ENCODE data around the gene TIMP2. TPM values are rescaled to one million over a fixed set of nuclear protein-coding genes. Genes with fewer than 3 reads are reported as not detected.

TIMP2 gene
- total RNA-seq, 1 experiment from 2014 or later, result 29.0 TPM

DNA sequence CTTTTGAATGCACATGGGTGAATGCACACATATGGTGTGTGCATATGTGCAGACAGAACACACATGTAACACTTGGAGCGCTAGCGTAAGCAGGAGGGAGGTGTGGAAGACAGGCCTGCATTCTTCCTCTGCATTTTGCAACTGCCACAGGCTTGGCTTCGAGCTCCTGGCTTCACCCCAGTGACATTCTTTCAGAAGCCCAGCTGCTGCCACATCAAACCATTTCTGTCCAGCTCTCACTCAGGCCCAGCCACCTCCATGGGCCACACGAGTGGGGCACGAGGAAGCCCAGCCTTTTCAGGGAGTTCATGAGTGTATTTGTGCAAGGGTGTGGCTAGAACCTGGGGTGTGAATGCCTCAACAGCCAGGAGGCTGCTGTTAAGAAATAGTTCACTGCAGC lies 35.7 kb upstream of the TIMP2 start:
- no peak overlapping the region for H3K4me3 Mint-ChIP-seq
- no CpG with 5 or more reads among the region's 5 CpGs for WGBS (ENCODE audit: extremely low coverage, insufficient read length, low lambda C conversion rate)
- H4K5ac ChIP-seq (ENCODE audit: insufficient read length, low read depth, low read length), result no peak overlapping the region
- no peak overlapping the region for H3K18ac ChIP-seq (ENCODE audit: insufficient read length, low read depth, low read length)
- peaks cover 0 to 7% of the 10 kb centered on the region in 2 experiments; a peak in 2 of 4 replicates for H3K4me1 Mint-ChIP-seq
- no peak overlapping the region for H3K14ac ChIP-seq (ENCODE audit: insufficient read depth, low read length)
- H2BK15ac ChIP-seq (ENCODE audit: low read depth, low read length), result no peak overlapping the region
- H3K9me3 ChIP-seq (ENCODE audit: control insufficient read depth, low read depth, low read length), result no peaks in the 10 kb centered on the region
- H3K27me3 ChIP-seq (ENCODE audit: insufficient read depth, low read length), result no peaks in the 10 kb centered on the region
- TF ChIP-seq, protein P1, sequence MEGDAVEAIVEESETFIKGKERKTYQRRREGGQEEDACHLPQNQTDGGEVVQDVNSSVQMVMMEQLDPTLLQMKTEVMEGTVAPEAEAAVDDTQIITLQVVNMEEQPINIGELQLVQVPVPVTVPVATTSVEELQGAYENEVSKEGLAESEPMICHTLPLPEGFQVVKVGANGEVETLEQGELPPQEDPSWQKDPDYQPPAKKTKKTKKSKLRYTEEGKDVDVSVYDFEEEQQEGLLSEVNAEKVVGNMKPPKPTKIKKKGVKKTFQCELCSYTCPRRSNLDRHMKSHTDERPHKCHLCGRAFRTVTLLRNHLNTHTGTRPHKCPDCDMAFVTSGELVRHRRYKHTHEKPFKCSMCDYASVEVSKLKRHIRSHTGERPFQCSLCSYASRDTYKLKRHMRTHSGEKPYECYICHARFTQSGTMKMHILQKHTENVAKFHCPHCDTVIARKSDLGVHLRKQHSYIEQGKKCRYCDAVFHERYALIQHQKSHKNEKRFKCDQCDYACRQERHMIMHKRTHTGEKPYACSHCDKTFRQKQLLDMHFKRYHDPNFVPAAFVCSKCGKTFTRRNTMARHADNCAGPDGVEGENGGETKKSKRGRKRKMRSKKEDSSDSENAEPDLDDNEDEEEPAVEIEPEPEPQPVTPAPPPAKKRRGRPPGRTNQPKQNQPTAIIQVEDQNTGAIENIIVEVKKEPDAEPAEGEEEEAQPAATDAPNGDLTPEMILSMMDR (conservative IDR thresholded peaks at IDR 0.05), result no peak
- H2AFZ ChIP-seq (ENCODE audit: low read length), result no peak overlapping the region
- H4K20me1 ChIP-seq (ENCODE audit: control insufficient read depth, insufficient read depth, insufficient read length), result no peaks in the 10 kb centered on the region
- no peaks in the 10 kb centered on the region for H3K79me1 ChIP-seq (ENCODE audit: insufficient read depth, low read depth, low read length, poor library complexity, severe bottlenecking)
- H3K27ac ChIP-seq (ENCODE audit: insufficient read length, low read depth, low read length), result no peak overlapping the region
- no peak overlapping the region for H2BK120ac ChIP-seq (ENCODE audit: low read depth, low read length, poor library complexity, severe bottlenecking)
- no peak overlapping the region for H3T11ph ChIP-seq (ENCODE audit: low read length)
- no peaks in the 10 kb centered on the region for H3K36me3 Mint-ChIP-seq (ENCODE audit: insufficient read depth in 1 of 3, low read depth in 3 of 3)
- H3K4me2 ChIP-seq (ENCODE audit: insufficient read depth, insufficient read length, low read length), result no peak overlapping the region
- H4K91ac ChIP-seq (ENCODE audit: insufficient read length, low read depth, low read length), result no peak overlapping the region
- no peaks in the 10 kb centered on the region; the same call in none of the 2 replicates for H3K27me3 Mint-ChIP-seq (ENCODE audit: low read depth)
- H4K8ac ChIP-seq (replicated peaks; ENCODE audit: insufficient read length, low read depth, low read length), result no peak overlapping the region
- no peak overlapping the region for H2AK5ac ChIP-seq (ENCODE audit: insufficient read length, low read length)
- H3K27ac Mint-ChIP-seq, result no peak overlapping the region
- no peaks in the 10 kb centered on the region for H3K23me2 ChIP-seq (ENCODE audit: insufficient read length, low read depth, low read length, poor library complexity, severe bottlenecking)
- no peak overlapping the region for H3K56ac ChIP-seq (ENCODE audit: insufficient read length, low read depth, low read length)
- no peak overlapping the region for H2BK20ac ChIP-seq (ENCODE audit: low read depth, low read length, poor library complexity, severe bottlenecking)
- no peak for DNase-seq
- H3K9ac ChIP-seq (ENCODE audit: extremely low read depth, insufficient read length, low read length), result no peak overlapping the region
- no peak overlapping the region for H2BK12ac ChIP-seq (ENCODE audit: insufficient read length, low read depth, low read length)
- H2BK5ac ChIP-seq (ENCODE audit: insufficient read length, low read length), result no peak overlapping the region
- H3K23ac ChIP-seq (ENCODE audit: insufficient read length, low read depth, low read length), result no peak overlapping the region
- no peaks in the 10 kb centered on the region; a peak in 1 of 5 replicates for H3K9me3 Mint-ChIP-seq
- H3K4me1 ChIP-seq (ENCODE audit: insufficient read depth, low read length), result no peaks in the 10 kb centered on the region
- H3K4ac ChIP-seq (ENCODE audit: low read depth, low read length), result no peak overlapping the region
- H3K79me2 ChIP-seq (ENCODE audit: insufficient read depth, low read length), result no peaks in the 10 kb centered on the region

All from H9 (cell line).